Activated CD4-positive, alpha-beta T cell treated with anti-CD3 and anti-CD28 coated beads, Interleukin-2, amount 50 U/mL, for 1 hour (primary cell): ENCODE measurements around the gene XRRA1.
"Not testable (repeated sequence)": the region's sequence is repeated elsewhere in the genome, so short reads cannot be mapped to it uniquely, and the experiment has no call there.

Experiments
- DNase-seq: peaks from one replicate; pipeline ENCODE4 v3.0.0-alpha.2; 2020

XRRA1 gene

GRCh38 chr11:74948898-74949752 lies at the start of gene XRRA1, which contains the start of gene SPCS2:
Gene XRRA1, minus strand, starts transcription at chr11:74949091. Its CDS starts 8,213 bp downstream, at chr11:74940878.
Gene SPCS2, plus strand, starts transcription at chr11:74949266. Its CDS starts 20 bp downstream, at chr11:74949286.
- DNase-seq = peak; percentile 98

- no peak for DNase-seq
These were observed 44.0 kb upstream of the XRRA1 start for GRCh38 chr11:74992852-74993251.

GRCh38 chr11:74990941-74991340 lies 42.0 kb upstream of the XRRA1 start:
- DNase-seq = no peak

GRCh38 chr11:74990150-74990549 lies 41.3 kb upstream of the XRRA1 start:
- not testable (repeated sequence) for DNase-seq

GRCh38 chr11:74989260-74989638 lies 40.4 kb upstream of the XRRA1 start:
- no peak for DNase-seq

- peak; percentile 82 for DNase-seq
These were observed 39.8 kb upstream of the XRRA1 start, which contains the start of gene NEU3 for GRCh38 chr11:74988541-74989259. Gene NEU3, plus strand, starts transcription at chr11:74988933. Its CDS starts 128 bp downstream, at chr11:74989061.

- DNase-seq = no peak
These were observed 35.8 kb upstream of the XRRA1 start for GRCh38 chr11:74984730-74985129.

GRCh38 chr11:74984070-74984469 lies 35.2 kb upstream of the XRRA1 start:
- DNase-seq = no peak

GRCh38 chr11:74981888-74982287 lies 33.0 kb upstream of the XRRA1 start:
- DNase-seq = no peak

- no peak for DNase-seq
These were observed 31.7 kb upstream of the XRRA1 start for GRCh38 chr11:74980634-74981033.

- no peak for DNase-seq
These were observed 29.1 kb upstream of the XRRA1 start for GRCh38 chr11:74978041-74978440.

GRCh38 chr11:74971424-74971823 lies 22.5 kb upstream of the XRRA1 start:
- no peak for DNase-seq

- DNase-seq = no peak
These were observed 22.0 kb upstream of the XRRA1 start for GRCh38 chr11:74970852-74971395.

- no peak for DNase-seq
These were observed 17.8 kb upstream of the XRRA1 start for GRCh38 chr11:74966651-74967050.

GRCh38 chr11:74960128-74960527 lies 11.2 kb upstream of the XRRA1 start:
- not testable (repeated sequence) for DNase-seq

- DNase-seq = no peak
These were observed 9.2 kb upstream of the XRRA1 start for GRCh38 chr11:74957937-74958629.

- no peak for DNase-seq
These were observed 7.6 kb upstream of the XRRA1 start for GRCh38 chr11:74956397-74957015.

GRCh38 chr11:74954199-74954598 lies 5.3 kb upstream of the XRRA1 start:
- no peak for DNase-seq

GRCh38 chr11:74953451-74953850 lies 4.6 kb upstream of the XRRA1 start:
- no peak for DNase-seq

GRCh38 chr11:74952752-74953151 lies 3.9 kb upstream of the XRRA1 start:
- DNase-seq = no peak

- DNase-seq = no peak
These were observed 2.3 kb upstream of the XRRA1 start for GRCh38 chr11:74951226-74951625.

GRCh38 chr11:74950374-74950969 lies 1.6 kb upstream of the XRRA1 start:
- no peak for DNase-seq
